T-helper 9 cell (primary cell): ENCODE results near the gene PGAP6.
"Not testable (repeated sequence)": the region's sequence is repeated elsewhere in the genome, so short reads cannot be mapped to it uniquely, and the experiment has no call there.

ENCODE experiments used
- DNase-seq: peaks from one replicate; pipeline ENCODE4 v3.0.0-alpha.2; 2020

The PGAP6 gene

GRCh38 chr16:366476-366875 is 15.3 kb downstream of the PGAP6 start:
- DNase-seq: no peak

GRCh38 chr16:364595-365491 is 16.9 kb downstream of the PGAP6 start:
- no peak for DNase-seq

GRCh38 chr16:363766-364490 is 17.9 kb downstream of the PGAP6 start:
- no peak for DNase-seq

GRCh38 chr16:363110-363765 is 18.5 kb downstream of the PGAP6 start:
- no peak for DNase-seq

GRCh38 chr16:362702-362999 is 19.1 kb downstream of the PGAP6 start:
- DNase-seq: not testable (repeated sequence)

GRCh38 chr16:361872-362701 is 19.7 kb downstream of the PGAP6 start:
- peak; percentile 63 for DNase-seq

- no peak for DNase-seq
Observed at GRCh38 chr16:361341-361871, 20.4 kb downstream of the PGAP6 start.

GRCh38 chr16:360698-361336 is 21.0 kb downstream of the PGAP6 start:
- DNase-seq: no peak

- DNase-seq: no peak
Observed at GRCh38 chr16:359871-360697, 21.7 kb downstream of the PGAP6 start.

GRCh38 chr16:359067-359763 is 22.6 kb downstream of the PGAP6 start:
- DNase-seq: no peak

- no peak for DNase-seq
Observed at GRCh38 chr16:356741-357140, 25.0 kb downstream of the PGAP6 start.

GRCh38 chr16:354971-355461 is 26.8 kb downstream of the PGAP6 start:
- DNase-seq: no peak

GRCh38 chr16:354291-354881 is 27.4 kb downstream of the PGAP6 start:
- no peak for DNase-seq

GRCh38 chr16:353404-354290 is 28.1 kb downstream of the PGAP6 start:
- DNase-seq: no peak

- DNase-seq: peak; percentile 100
Observed at GRCh38 chr16:352547-353403, 29.0 kb downstream of the PGAP6 start, which contains the start of gene AXIN1. AXIN1 (minus strand) TSS chr16:352723; CDS start chr16:347025, 5,698 bp downstream.

GRCh38 chr16:351804-352520 is 29.8 kb downstream of the PGAP6 start:
- peak; percentile 39 for DNase-seq

- DNase-seq: no peak
Observed at GRCh38 chr16:350203-350602, 31.6 kb downstream of the PGAP6 start.
